GM12874 (cell line): ENCODE measurements around the gene TMEM41A.

Source experiments
- TF ChIP-seq, protein P1 (sequence below): IDR thresholded peaks from 2 replicates; pipeline ENCODE4 v1.5.1; 2011; ENCODE audit warnings: low read depth, mild to moderate bottlenecking, control low read depth, low read length, moderate library complexity; ENCODE audit not compliant: insufficient read depth

TMEM41A gene

DNA sequence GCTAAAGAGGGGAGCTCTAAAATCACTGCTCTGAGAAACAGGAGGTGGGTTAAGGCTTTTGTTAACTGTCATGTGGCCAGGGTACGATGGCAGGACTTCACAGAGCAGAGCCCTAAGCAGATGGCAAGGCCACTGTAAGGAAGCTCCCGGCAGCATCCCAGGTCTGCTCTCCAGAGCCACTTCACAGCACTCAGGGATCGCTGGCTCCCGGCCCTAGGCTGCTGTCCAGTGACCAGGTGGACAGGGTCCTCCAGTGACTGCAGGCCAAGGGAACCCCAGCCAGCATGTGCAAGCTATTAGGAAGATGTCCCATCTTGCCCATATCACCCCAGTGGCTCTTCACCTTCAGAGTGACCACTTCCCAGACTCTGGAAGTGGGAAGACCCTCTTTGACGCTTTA, 10.4 kb downstream of the TMEM41A start:
- TF ChIP-seq, protein P1, sequence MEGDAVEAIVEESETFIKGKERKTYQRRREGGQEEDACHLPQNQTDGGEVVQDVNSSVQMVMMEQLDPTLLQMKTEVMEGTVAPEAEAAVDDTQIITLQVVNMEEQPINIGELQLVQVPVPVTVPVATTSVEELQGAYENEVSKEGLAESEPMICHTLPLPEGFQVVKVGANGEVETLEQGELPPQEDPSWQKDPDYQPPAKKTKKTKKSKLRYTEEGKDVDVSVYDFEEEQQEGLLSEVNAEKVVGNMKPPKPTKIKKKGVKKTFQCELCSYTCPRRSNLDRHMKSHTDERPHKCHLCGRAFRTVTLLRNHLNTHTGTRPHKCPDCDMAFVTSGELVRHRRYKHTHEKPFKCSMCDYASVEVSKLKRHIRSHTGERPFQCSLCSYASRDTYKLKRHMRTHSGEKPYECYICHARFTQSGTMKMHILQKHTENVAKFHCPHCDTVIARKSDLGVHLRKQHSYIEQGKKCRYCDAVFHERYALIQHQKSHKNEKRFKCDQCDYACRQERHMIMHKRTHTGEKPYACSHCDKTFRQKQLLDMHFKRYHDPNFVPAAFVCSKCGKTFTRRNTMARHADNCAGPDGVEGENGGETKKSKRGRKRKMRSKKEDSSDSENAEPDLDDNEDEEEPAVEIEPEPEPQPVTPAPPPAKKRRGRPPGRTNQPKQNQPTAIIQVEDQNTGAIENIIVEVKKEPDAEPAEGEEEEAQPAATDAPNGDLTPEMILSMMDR = no peak

DNA sequence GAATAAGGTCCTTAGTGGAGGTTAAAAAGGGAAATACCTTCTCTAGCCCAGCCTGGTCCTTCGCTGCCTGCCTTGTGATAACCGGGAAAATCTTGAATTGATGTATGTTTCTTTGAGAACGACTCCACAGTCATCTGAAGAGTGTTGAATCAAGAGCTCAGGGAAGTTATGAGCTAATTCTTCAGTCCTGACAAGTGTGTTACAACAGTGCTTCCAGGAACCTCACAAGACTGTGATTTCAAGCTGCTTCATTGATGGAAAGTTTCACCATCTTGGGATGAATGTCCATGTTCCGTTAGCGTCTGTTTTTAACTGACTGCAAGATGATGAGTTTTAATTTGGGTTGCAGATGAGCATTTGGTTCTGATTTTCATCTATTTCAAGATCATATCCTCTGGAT, 12.4 kb downstream of the TMEM41A start:
- TF ChIP-seq, protein P1 = no peak

DNA sequence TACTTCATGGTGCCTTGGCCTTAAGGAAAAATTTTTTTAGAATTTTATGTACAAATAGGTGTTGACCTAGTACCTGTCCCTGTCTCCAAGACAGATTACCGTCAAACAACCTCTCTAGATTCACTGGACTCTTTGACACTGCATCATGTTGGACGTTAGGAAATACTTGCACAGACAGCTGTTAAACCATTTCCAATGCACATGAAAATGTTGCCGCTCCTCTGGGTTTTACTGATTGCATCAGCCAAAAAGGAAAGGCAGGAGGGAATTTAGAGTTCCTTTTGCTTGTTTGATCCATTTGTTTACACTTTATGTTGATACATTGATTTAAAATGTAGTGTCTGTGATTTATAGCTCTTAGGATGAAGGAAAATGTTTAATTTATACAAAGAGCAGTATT, 14.5 kb downstream of the TMEM41A start:
- TF ChIP-seq, protein P1 = no peak

DNA sequence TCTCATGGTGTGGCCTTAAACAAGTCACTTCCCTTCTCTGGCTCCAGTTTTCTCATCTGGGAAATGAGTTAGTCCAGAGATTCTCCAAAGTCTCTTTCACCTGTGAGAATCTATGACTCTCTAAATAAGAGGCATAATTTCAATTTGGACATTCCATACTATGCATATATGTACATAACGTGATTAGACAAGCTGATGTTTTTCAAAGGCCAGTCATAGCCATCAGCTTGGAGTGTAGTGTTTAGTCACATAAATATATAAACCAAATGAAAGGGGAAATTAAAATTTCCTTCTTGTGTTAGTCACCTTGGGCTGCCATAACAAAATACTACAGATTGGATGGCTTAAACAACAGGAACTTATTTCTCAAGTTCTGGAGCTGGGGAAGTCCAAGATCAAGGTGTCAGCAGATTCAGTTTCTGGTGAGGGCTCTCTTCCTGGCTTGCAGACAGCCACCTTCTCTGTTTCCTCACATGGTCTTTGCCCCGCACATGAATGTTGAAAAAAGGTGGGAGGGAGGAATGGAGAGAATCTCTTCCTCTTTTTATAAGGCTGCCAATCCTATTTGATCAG, 19.4 kb downstream of the TMEM41A start:
- TF ChIP-seq, protein P1 = no peak

DNA sequence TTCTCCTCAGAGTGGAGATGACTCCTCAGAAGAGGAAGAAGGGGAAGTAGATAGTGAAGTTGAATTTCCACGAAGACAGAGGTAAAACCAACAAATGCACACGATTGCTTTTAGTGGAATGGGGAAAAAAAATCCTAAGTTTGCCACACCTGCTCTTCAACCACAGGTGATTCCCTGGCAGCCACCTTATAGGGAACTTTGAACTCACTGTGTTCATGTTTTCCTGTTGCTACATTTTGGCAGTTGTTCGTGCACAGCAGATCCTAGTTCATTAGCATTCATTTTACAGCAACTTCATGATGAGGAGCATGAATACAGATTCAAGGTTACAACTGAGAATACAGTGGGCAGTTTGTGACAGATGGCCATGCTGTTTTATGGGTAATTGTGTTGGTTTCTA, 21.5 kb downstream of the TMEM41A start:
- TF ChIP-seq, protein P1 = no peak

DNA sequence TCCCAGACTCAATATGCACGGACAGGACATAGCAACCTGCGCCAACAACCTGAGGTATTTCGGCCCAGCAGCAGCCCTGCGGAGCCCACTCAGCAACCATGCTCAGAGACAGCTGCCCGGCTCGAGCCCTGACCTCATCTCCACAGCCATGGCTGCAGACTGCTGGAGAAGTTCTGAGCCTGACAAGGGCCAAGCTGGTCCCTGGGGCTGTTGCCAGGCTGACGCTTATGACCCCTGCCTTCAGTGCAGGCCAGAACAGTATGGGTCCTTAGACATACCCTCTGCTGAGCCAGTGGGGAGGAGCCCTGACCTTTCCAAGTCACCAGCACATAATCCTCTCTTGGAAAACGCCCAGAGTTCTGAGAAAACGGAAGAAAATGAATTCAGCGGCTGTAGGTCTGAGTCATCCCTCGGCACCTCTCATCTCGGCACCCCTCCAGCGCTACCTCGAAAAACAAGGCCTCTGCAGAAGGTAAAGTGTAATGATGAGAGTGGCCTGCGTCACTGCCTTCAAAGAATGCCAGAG, 25.5 kb downstream of the TMEM41A start:
- TF ChIP-seq, protein P1 = no peak

DNA sequence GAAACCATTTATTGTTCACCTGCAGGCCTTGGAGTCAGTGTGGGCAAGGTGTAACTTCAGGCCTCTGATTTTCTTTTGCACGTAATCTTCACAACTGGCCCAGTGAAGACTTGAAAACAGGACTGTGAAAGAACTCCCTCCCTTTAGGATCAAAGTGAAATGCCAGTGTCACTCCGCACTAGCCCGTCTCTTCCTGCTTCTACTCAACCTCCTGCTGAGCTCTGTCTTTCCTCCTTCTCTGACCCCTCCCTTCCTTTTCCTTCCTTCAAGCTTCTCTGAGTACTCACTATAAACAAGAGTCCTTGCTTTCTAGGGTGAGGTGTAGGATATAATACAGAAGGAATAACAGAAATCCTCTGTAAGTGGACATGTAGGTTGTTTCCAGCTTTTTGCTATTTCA, 28.5 kb downstream of the TMEM41A start:
- TF ChIP-seq, protein P1 = no peak
